ENCODE measurements around the gene RGS10.

- no peak for TF ChIP-seq CTCF (IDR thresholded peaks at IDR 0.05)
- no peak for TF ChIP-seq POLR2A (IDR thresholded peaks at IDR 0.05)
- no peak for TF ChIP-seq EP300 (IDR thresholded peaks at IDR 0.05)
These were observed 68.7 kb downstream of the RGS10 start for GRCh38 chr10:119473771-119474170.

Data from tibial nerve (tissue), 4 donors.